ENCODE measurements around the gene PTH2R.

Gene PTH2R

GRCh38 chr2:208415897-208416296, 9.3 kb downstream of the PTH2R start:
- no peak for TF ChIP-seq ISL1 (CRISPR knock-in tag; IDR thresholded peaks at IDR 0.05)
- no peak for TF ChIP-seq ZNF70 (CRISPR knock-in tag; IDR thresholded peaks at IDR 0.05)
- no peak for TF ChIP-seq CSDC2 (CRISPR knock-in tag; IDR thresholded peaks at IDR 0.05)
- no peak for TF ChIP-seq ESRRG (CRISPR knock-in tag; IDR thresholded peaks at IDR 0.05)
- no peak for TF ChIP-seq GLIS3 (CRISPR knock-in tag; IDR thresholded peaks at IDR 0.05)
- TF ChIP-seq, protein P1, sequence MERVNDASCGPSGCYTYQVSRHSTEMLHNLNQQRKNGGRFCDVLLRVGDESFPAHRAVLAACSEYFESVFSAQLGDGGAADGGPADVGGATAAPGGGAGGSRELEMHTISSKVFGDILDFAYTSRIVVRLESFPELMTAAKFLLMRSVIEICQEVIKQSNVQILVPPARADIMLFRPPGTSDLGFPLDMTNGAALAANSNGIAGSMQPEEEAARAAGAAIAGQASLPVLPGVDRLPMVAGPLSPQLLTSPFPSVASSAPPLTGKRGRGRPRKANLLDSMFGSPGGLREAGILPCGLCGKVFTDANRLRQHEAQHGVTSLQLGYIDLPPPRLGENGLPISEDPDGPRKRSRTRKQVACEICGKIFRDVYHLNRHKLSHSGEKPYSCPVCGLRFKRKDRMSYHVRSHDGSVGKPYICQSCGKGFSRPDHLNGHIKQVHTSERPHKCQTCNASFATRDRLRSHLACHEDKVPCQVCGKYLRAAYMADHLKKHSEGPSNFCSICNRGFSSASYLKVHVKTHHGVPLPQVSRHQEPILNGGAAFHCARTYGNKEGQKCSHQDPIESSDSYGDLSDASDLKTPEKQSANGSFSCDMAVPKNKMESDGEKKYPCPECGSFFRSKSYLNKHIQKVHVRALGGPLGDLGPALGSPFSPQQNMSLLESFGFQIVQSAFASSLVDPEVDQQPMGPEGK (CRISPR knock-in tag; IDR thresholded peaks at IDR 0.05; ENCODE audit: borderline replicate concordance): no peak
- TF ChIP-seq RARB (CRISPR knock-in tag; IDR thresholded peaks at IDR 0.05): no peak
- no peak for TF ChIP-seq OSR1 (CRISPR knock-in tag; IDR thresholded peaks at IDR 0.05)
- TF ChIP-seq BACH2 (CRISPR knock-in tag; IDR thresholded peaks at IDR 0.05; ENCODE audit: borderline replicate concordance): no peak
- TF ChIP-seq ZC3H10 (CRISPR knock-in tag; IDR thresholded peaks at IDR 0.05): no peak
- TF ChIP-seq PPARA (CRISPR knock-in tag; IDR thresholded peaks at IDR 0.05; ENCODE audit: borderline replicate concordance): no peak
- no peak for ATAC-seq

DNA sequence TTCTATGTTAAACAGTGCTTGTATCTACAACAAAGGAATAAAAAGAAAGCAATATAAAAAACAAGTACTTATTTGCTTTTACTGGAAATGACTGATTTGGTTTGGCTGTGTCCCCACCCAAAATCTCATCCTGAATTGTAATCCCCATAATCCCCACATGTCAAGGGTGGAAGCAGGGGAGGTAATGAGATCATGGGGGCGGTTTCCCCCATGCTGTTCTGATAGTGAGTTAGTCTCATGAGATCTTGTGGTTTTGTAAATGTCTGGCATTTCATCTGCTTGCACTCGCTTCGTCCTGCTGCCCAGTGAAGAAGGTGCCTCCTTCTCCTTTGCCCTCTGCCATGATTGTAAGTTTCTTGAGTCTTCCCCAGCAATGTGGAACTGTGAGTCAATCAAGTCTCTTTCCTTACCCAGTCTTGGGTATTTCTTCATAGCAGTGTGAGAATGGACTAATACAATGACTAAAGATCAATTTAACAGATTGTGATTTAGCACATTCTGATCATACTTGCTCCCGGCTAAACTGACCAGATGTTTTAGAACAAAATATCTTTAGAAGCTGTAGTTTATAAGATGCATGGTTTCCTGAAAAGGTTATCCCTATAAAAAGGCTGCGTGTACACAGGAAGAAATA, 19.9 kb downstream of the PTH2R start:
- TF ChIP-seq, protein P1 (CRISPR knock-in tag; IDR thresholded peaks at IDR 0.05; ENCODE audit: borderline replicate concordance): no peak
- TF ChIP-seq, protein P2, sequence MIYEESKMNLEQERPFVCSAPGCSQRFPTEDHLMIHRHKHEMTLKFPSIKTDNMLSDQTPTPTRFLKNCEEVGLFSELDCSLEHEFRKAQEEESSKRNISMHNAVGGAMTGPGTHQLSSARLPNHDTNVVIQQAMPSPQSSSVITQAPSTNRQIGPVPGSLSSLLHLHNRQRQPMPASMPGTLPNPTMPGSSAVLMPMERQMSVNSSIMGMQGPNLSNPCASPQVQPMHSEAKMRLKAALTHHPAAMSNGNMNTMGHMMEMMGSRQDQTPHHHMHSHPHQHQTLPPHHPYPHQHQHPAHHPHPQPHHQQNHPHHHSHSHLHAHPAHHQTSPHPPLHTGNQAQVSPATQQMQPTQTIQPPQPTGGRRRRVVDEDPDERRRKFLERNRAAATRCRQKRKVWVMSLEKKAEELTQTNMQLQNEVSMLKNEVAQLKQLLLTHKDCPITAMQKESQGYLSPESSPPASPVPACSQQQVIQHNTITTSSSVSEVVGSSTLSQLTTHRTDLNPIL (CRISPR knock-in tag; IDR thresholded peaks at IDR 0.05; ENCODE audit: low read depth): no peak
- TF ChIP-seq OSR1 (CRISPR knock-in tag; IDR thresholded peaks at IDR 0.05) (no peak), ZNF70 (CRISPR knock-in tag; IDR thresholded peaks at IDR 0.05) (no peak), PPARA (CRISPR knock-in tag; IDR thresholded peaks at IDR 0.05; ENCODE audit: borderline replicate concordance) (no peak), ZNF565 (CRISPR knock-in tag; conservative IDR thresholded peaks at IDR 0.05; ENCODE audit: low read depth) (no peak), ZNF8 (CRISPR knock-in tag; IDR thresholded peaks at IDR 0.05) (no peak), ISL1 (CRISPR knock-in tag; IDR thresholded peaks at IDR 0.05) (no peak)
- TF ChIP-seq, protein P3, sequence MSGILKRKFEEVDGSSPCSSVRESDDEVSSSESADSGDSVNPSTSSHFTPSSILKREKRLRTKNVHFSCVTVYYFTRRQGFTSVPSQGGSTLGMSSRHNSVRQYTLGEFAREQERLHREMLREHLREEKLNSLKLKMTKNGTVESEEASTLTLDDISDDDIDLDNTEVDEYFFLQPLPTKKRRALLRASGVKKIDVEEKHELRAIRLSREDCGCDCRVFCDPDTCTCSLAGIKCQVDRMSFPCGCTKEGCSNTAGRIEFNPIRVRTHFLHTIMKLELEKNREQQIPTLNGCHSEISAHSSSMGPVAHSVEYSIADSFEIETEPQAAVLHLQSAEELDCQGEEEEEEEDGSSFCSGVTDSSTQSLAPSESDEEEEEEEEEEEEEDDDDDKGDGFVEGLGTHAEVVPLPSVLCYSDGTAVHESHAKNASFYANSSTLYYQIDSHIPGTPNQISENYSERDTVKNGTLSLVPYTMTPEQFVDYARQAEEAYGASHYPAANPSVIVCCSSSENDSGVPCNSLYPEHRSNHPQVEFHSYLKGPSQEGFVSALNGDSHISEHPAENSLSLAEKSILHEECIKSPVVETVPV (CRISPR knock-in tag; IDR thresholded peaks at IDR 0.05): no peak
- no peak for ATAC-seq

GRCh38 chr2:208437755-208438154, 31.2 kb downstream of the PTH2R start:
- no peak for TF ChIP-seq ZNF70 (CRISPR knock-in tag; IDR thresholded peaks at IDR 0.05)
- TF ChIP-seq ZFP3 (CRISPR knock-in tag; IDR thresholded peaks at IDR 0.05): no peak
- TF ChIP-seq, protein P2 (CRISPR knock-in tag; IDR thresholded peaks at IDR 0.05; ENCODE audit: low read depth): no peak
- TF ChIP-seq BACH2 (CRISPR knock-in tag; IDR thresholded peaks at IDR 0.05; ENCODE audit: borderline replicate concordance): no peak
- no peak for TF ChIP-seq ZC3H10 (CRISPR knock-in tag; IDR thresholded peaks at IDR 0.05)
- TF ChIP-seq ESRRG (CRISPR knock-in tag; IDR thresholded peaks at IDR 0.05): no peak
- TF ChIP-seq, protein P4, sequence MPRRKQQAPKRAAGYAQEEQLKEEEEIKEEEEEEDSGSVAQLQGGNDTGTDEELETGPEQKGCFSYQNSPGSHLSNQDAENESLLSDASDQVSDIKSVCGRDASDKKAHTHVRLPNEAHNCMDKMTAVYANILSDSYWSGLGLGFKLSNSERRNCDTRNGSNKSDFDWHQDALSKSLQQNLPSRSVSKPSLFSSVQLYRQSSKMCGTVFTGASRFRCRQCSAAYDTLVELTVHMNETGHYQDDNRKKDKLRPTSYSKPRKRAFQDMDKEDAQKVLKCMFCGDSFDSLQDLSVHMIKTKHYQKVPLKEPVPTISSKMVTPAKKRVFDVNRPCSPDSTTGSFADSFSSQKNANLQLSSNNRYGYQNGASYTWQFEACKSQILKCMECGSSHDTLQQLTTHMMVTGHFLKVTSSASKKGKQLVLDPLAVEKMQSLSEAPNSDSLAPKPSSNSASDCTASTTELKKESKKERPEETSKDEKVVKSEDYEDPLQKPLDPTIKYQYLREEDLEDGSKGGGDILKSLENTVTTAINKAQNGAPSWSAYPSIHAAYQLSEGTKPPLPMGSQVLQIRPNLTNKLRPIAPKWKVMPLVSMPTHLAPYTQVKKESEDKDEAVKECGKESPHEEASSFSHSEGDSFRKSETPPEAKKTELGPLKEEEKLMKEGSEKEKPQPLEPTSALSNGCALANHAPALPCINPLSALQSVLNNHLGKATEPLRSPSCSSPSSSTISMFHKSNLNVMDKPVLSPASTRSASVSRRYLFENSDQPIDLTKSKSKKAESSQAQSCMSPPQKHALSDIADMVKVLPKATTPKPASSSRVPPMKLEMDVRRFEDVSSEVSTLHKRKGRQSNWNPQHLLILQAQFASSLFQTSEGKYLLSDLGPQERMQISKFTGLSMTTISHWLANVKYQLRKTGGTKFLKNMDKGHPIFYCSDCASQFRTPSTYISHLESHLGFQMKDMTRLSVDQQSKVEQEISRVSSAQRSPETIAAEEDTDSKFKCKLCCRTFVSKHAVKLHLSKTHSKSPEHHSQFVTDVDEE (CRISPR knock-in tag; IDR thresholded peaks at IDR 0.05): no peak
- TF ChIP-seq RARB (CRISPR knock-in tag; IDR thresholded peaks at IDR 0.05): no peak
- TF ChIP-seq OSR1 (CRISPR knock-in tag; IDR thresholded peaks at IDR 0.05): no peak
- no peak for TF ChIP-seq TOX (CRISPR knock-in tag; IDR thresholded peaks at IDR 0.05; ENCODE audit: borderline replicate concordance)
- no peak for TF ChIP-seq CSDC2 (CRISPR knock-in tag; IDR thresholded peaks at IDR 0.05)
- no peak for TF ChIP-seq SNAI2 (CRISPR knock-in tag; IDR thresholded peaks at IDR 0.05)
- no peak for TF ChIP-seq ARNTL (CRISPR knock-in tag; IDR thresholded peaks at IDR 0.05; ENCODE audit: borderline replicate concordance, low read depth)
- no peak for TF ChIP-seq ZNF8 (CRISPR knock-in tag; IDR thresholded peaks at IDR 0.05)
- no peak for TF ChIP-seq TCF4 (CRISPR knock-in tag; IDR thresholded peaks at IDR 0.05; ENCODE audit: borderline replicate concordance)
- ATAC-seq: no peak
